ENCODE data around the gene ANAPC15.

The ANAPC15 gene

DNA sequence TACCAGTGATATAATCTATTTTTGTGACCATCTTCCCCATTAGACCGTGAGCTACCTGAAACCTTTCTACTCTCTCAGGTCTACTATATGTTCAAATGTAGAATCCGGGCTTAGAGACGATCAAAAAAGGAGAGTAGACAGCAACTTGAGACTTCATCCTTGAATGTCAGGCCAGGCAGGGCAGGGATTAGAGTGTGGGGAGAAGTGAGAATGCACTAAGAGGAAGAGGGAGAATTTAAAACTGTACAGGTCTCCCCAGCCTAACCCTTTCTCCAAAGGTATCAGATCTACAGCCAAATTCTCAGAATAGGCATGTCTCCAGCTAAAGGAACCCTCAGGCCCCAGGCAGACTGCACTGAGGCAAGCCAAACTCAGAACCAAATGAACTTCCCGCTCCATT, 10.3 kb downstream of the ANAPC15 start:
- no peaks in the 10 kb centered on the region for H3K27me3 ChIP-seq
- TF ChIP-seq, protein P1, sequence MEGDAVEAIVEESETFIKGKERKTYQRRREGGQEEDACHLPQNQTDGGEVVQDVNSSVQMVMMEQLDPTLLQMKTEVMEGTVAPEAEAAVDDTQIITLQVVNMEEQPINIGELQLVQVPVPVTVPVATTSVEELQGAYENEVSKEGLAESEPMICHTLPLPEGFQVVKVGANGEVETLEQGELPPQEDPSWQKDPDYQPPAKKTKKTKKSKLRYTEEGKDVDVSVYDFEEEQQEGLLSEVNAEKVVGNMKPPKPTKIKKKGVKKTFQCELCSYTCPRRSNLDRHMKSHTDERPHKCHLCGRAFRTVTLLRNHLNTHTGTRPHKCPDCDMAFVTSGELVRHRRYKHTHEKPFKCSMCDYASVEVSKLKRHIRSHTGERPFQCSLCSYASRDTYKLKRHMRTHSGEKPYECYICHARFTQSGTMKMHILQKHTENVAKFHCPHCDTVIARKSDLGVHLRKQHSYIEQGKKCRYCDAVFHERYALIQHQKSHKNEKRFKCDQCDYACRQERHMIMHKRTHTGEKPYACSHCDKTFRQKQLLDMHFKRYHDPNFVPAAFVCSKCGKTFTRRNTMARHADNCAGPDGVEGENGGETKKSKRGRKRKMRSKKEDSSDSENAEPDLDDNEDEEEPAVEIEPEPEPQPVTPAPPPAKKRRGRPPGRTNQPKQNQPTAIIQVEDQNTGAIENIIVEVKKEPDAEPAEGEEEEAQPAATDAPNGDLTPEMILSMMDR (IDR thresholded peaks at IDR 0.05; ENCODE audit: low read depth, low read length), result no peak
- H3K4me1 ChIP-seq, result peaks cover 6% of the 10 kb centered on the region; the same call in 1 of the 2 replicates
- peak overlapping the region; percentile 95 for H3K4me3 ChIP-seq (ENCODE audit: low read depth, low read length)
- DNase-seq, result no peak
- H3K9me3 ChIP-seq, result no peaks in the 10 kb centered on the region
- H3K36me3 ChIP-seq, result peaks cover 19% of the 10 kb centered on the region

DNA sequence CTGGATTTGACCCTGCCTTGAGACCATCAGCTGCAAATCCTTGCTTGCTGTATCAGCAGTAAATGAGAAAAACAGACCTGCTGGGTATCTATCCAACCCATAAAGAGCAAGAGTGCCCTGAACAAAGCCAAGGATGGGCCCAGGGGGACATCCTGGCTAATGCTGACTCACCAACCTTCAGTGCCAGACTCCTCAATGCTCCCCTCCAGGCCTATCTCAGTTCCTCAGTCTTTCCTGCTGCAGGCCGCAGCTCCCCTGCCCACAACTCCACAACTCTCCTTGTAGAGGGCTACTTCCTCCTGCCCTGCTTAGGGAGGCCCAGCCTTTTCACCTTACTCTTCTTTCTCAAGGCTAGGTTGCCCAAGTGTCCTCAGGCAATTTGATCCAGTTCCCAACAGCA, 12.0 kb downstream of the ANAPC15 start:
- no peaks in the 10 kb centered on the region for H3K9me3 ChIP-seq
- H3K36me3 ChIP-seq, result peaks cover 19% of the 10 kb centered on the region
- no peaks in the 10 kb centered on the region for H3K27me3 ChIP-seq
- H3K4me1 ChIP-seq, result peaks cover 6% of the 10 kb centered on the region; the same call in 1 of the 2 replicates
- DNase-seq, result no peak
- TF ChIP-seq, protein P1 (IDR thresholded peaks at IDR 0.05; ENCODE audit: low read depth, low read length), result no peak
- H3K4me3 ChIP-seq (ENCODE audit: low read depth, low read length), result no peak overlapping the region

DNA sequence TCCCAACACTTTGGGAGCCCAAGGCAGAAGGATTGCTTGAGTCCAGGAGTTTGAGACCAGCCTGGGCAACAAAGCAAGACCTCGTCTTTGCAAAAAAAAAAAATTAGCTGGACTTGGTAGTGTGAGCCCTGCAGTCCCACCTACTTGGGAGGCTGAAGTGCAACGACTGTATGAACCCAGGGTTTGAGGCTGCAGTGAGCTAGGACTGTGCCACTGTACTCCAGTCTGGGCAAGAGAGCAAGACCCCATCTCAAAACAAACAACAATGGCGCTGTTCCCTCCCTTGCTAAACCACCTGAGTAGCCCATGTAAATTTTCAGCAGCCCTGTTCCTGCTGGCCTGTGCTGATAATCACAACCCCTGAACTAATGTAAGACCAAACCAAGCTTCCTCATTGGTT, 12.5 kb downstream of the ANAPC15 start:
- Histone ChIP-seq H3K9me3 (no peaks in the 10 kb centered on the region), H3K4me1 (peaks cover 6% of the 10 kb centered on the region; the same call in 1 of the 2 replicates), H3K36me3 (peaks cover 19% of the 10 kb centered on the region), H3K4me3 (ENCODE audit: low read depth, low read length) (no peak overlapping the region), H3K27me3 (no peaks in the 10 kb centered on the region)
- DNase-seq, result no peak
- TF ChIP-seq, protein P1 (IDR thresholded peaks at IDR 0.05; ENCODE audit: low read depth, low read length), result no peak

DNA sequence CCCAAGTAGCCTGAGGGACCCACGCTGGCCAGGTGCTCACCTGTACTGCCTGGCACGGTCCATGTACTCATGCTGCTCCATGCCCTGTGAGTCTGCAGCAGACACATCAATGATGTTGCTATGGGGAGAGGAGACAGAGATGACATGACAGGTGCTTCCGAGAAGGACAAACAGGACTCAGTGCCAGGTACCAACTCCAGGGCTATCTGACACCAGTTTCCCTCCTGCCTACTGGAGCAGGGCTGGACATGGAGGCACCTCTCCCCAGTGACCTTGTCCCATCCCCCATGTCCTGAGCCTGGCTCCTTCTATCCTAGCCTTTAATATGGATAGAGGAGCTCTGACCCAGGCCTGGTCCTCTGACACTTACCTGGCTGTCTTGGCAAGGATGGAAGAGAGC, 13.8 kb downstream of the ANAPC15 start:
- H3K4me1 ChIP-seq, result peaks cover 3% of the 10 kb centered on the region; the same call in 1 of the 2 replicates

DNA sequence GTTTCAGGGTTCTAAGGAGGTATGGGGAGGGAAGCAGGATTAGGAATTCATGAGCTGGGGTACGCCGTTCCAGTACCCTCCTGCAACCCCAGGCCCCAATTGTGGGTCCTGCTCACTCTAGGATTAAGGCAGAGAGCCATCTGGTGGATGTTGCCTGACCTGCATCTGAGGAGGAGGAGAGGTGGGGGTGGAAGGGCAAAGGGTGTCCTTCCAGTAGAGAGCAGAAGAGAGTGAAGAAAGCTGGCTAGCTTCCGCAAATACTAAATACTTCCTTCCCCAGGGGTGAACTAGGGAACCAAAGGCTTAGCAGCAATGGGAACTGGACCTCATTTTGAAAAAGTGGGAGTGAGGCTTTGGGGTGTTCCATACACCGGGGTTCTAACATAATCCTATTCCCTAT, 21.2 kb downstream of the ANAPC15 start:
- Histone ChIP-seq H3K4me3 (ENCODE audit: low read depth, low read length) (no peak overlapping the region), H3K27me3 (no peaks in the 10 kb centered on the region), H3K4me1 (peaks cover 33% of the 10 kb centered on the region), H3K9me3 (no peaks in the 10 kb centered on the region), H3K36me3 (peaks cover 2% of the 10 kb centered on the region)
- peak; percentile 79 for DNase-seq
- TF ChIP-seq, protein P1 (IDR thresholded peaks at IDR 0.05; ENCODE audit: low read depth, low read length), result peak; percentile 94

More for the DNA sequence above, 13.8 kb downstream of the ANAPC15 start:
- H3K27me3 ChIP-seq, result no peaks in the 10 kb centered on the region
- peaks cover 19% of the 10 kb centered on the region for H3K36me3 ChIP-seq
- no peak for DNase-seq
- H3K9me3 ChIP-seq, result no peaks in the 10 kb centered on the region
- TF ChIP-seq, protein P1 (IDR thresholded peaks at IDR 0.05; ENCODE audit: low read depth, low read length), result no peak
- no peak overlapping the region for H3K4me3 ChIP-seq (ENCODE audit: low read depth, low read length)

DNA sequence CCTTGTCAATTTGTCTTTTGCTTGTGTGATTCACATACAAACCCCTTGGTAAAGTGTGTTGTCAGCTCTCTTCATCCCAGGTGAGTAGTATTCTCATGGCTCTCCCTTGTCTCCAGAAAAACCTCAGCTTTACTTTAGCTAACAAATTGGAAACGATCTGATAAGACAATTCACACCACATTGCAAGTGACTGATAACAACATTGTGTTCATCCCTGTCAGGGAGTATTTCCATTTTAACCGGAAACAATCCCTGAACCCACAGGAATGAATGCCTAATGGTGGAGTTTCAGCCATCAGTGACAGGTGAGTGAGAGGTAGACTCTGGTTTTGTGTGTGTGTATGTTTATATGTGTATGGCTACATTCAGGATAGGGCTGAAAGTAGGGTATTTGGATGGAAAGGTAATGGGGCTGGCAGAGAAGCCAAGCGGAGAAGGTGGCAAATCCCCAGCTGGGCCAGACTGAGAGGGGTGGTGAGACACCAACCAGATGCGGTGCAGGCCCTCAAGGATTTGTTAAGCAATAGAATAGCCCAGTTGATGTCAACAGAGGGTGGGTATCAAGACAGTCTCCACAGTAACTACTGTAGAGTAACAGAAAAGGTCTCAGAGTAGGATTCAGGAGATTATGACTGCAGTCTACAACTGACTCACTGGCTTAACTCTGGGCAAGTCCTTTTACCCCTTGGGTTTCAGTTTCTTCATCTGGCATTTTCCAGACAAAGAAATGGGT, 24.3 kb downstream of the ANAPC15 start:
- TF ChIP-seq, protein P1 (IDR thresholded peaks at IDR 0.05; ENCODE audit: low read depth, low read length), result no peak
- Histone ChIP-seq H3K4me1 (peaks cover 33% of the 10 kb centered on the region), H3K36me3 (peaks cover 2% of the 10 kb centered on the region; the same call in 1 of the 2 replicates), H3K4me3 (ENCODE audit: low read depth, low read length) (no peak overlapping the region), H3K27me3 (no peaks in the 10 kb centered on the region), H3K9me3 (no peaks in the 10 kb centered on the region)
- no peak for DNase-seq
